Heart right ventricle (tissue), 16 donors: ENCODE data around the gene KCNIP1. TPM values are rescaled to one million over a fixed set of nuclear protein-coding genes. Genes with fewer than 3 reads are reported as not detected.

Source experiments
- ATAC-seq, 8 donors: fragments of 200-7000 bp; cut with Tn5 transposase; one replicate each; pipeline ENCODE4 v1.9.1; 2020; ENCODE audit warnings: mild to moderate bottlenecking in 8 of 8, moderate library complexity in 8 of 8, moderate number of reproducible peaks in 1 of 8
- DNase-seq, 2 donors: peaks; one replicate each; pipeline ENCODE4 v3.0.0-alpha.2; 2020
- H3K27ac ChIP-seq, 10 donors: fragments of 200-600 bp; sonication (generic) in 2 of 10; one replicate each; pipeline versions ENCODE4 v1.5.0 to v1.8.0; 2020 to 2022; ENCODE audit warnings: mild to moderate bottlenecking in 3 of 10
- H3K27me3 ChIP-seq, 7 donors: fragments of 200-600 bp; one replicate each; pipeline ENCODE4 v1.8.0; 2021 to 2022; ENCODE audit warnings: mild to moderate bottlenecking in 2 of 7
- H3K36me3 ChIP-seq, 9 donors: fragments of 200-600 bp; sonication (generic) in 1 of 9; one replicate each; pipeline versions ENCODE4 v1.5.0 to v1.8.0; 2020 to 2022; ENCODE audit warnings: mild to moderate bottlenecking in 2 of 9
- H3K4me1 ChIP-seq, 9 donors: fragments of 200-600 bp; sonication (generic) in 1 of 9; one replicate each; pipeline versions ENCODE4 v1.5.0 to v1.8.0; 2020 to 2022; ENCODE audit warnings: mild to moderate bottlenecking in 4 of 9
- H3K4me3 ChIP-seq, 10 donors: fragments of 200-600 bp; sonication (generic) in 2 of 10; one replicate each; pipeline versions ENCODE4 v1.5.0 to v1.8.0; 2020 to 2022; ENCODE audit warnings: mild to moderate bottlenecking in 7 of 10, moderate library complexity in 2 of 10
- H3K9me3 ChIP-seq, 11 donors: fragments of 200-600 bp in 10 of 11; sonication (generic) in 2 of 11; one replicate each; pipeline versions ENCODE4 v1.5.0 to v1.8.0; 2013 to 2022; ENCODE audit warnings: mild to moderate bottlenecking in 2 of 11, control low read depth in 1 of 11, moderate library complexity in 1 of 11
- CTCF ChIP-seq, 9 donors: fragments of 200-600 bp; sonication (generic) in 2 of 9; IDR thresholded peaks; one replicate each; pipeline versions ENCODE4 v1.5.0 to v1.8.0; 2021 to 2022; ENCODE audit warnings: antibody characterized with exemption in 9 of 9, mild to moderate bottlenecking in 5 of 9, moderate library complexity in 1 of 9
- WGBS, 2 donors: extraction: QIAGEN DNeasy Blood & Tissue Kit; methylation state at CpG; one replicate each; pipeline ENCODE4 v1.1.7; 2013; ENCODE audit warnings: inconsistent platforms in 1 of 2; 5-methylcytosine and 5-hydroxymethylcytosine counted together
- intact Hi-C, 10 donors: fragments of 100-400 bp; cut with DNase I; formaldehyde crosslinking; loops; one replicate each; pipeline versions ENCODE4 v1.11.1 to v1.14.2; 2022
- polyA plus RNA-seq, 2 donors: library from polyadenylated mRNA; stranded (reverse); fragments of 200-250 nt; gene quantifications; one replicate each; pipeline ENCODE4 v1.2.3, GENCODE V29; 2013
- total RNA-seq, 10 donors: library from RNA; stranded (reverse); fragmentation: NEBNext Ultra II Directional in 3 of 10; extraction: Animal tissue kit (Norgen Biotek cat#: 25700) in 3 of 10; gene quantifications; one replicate each; pipeline versions ENCODE4 v1.2.1 to v1.2.4, GENCODE V29; 2021 to 2023
- donor health status: Arrhythmogenic right ventricular cardiomyopathy.
- donor health status: ischemic (EF 13 %, LVEDD 7.1; RV severe dilation, severe dysfunction).
- donor health status: healthy with polysubstance abuse.
- donor health status: DM: no; HTN: yes; CAD: no.
- donor health status: DM: no; HTN: no; CAD: no.
- donor health status: ischemic (EF 25% LVEDD 6.9; RV normal size, moderate dysfunction).
- donor health status: ischemic (EF 25% LVEDD 5.7; RV mildly dilated, moderate dysfunction).
- donor health status: healthy.
- donor health status: DM: yes; HTN: yes; CAD: no.
- donor health status: Ischemic cardiomyopathy.
- donor health status: ischemic (EF 35%, LVEDD 5.7; RV mildly dilated, moderate dysfunction).
- donor health status: nonischemic (EF 11% LVEDD 7.7; RV severe dilation, severe dysfunction).
- donor health status: DM: yes; HTN: yes; CAD: no.
- donor health status: PGD.
- donor health status: ischemic (EF 29% LVEDD 5.4; RV normal size, mild dysfunction).
- donor health status: nonischemic (EF 23%, LVEDD 6.1; RV moderate dilation, normal function).

KCNIP1 gene
- total and polyA plus RNA-seq, 12 donors = 0.06 to 0.67 (median 0.21) TPM; not detected in 7

- no peak overlapping the region for H3K27ac ChIP-seq
- DNase-seq (no peak), ATAC-seq (no peak)
- H3K27me3 ChIP-seq = peaks cover 0 to 4% (median 0%) of the 10 kb centered on the region in 7 donors
- no peak for TF ChIP-seq CTCF (IDR thresholded peaks at IDR 0.05)
- WGBS, 2 donors = 87 to 94% methylated on average over 1 of the region's 1 CpG
- no peak overlapping the region for H3K4me3 ChIP-seq
- intact Hi-C loops = no loop called here
- peaks cover 0 to 15% (median 0%) of the 10 kb centered on the region in 9 donors for H3K4me1 ChIP-seq
- no peaks in the 10 kb centered on the region for H3K9me3 ChIP-seq
- no peaks in the 10 kb centered on the region for H3K36me3 ChIP-seq
These were observed 25.2 kb downstream of the KCNIP1 start for GRCh38 chr5:170528976-170529375.

- H3K4me1 ChIP-seq = no peaks in the 10 kb centered on the region
- no peak overlapping the region for H3K27ac ChIP-seq
- DNase-seq (no peak), ATAC-seq (no peak)
- intact Hi-C loops = no loop called here
- H3K27me3 ChIP-seq = peaks cover 0 to 5% (median 0%) of the 10 kb centered on the region in 7 donors
- H3K36me3 ChIP-seq = no peaks in the 10 kb centered on the region
- 73 to 90% methylated on average over 3 of the region's 3 CpGs for WGBS, 2 donors
- H3K9me3 ChIP-seq = no peaks in the 10 kb centered on the region
- no peak overlapping the region for H3K4me3 ChIP-seq
- no peak for TF ChIP-seq CTCF (IDR thresholded peaks at IDR 0.05)
These were observed 29.1 kb downstream of the KCNIP1 start for GRCh38 chr5:170532935-170533334.

- Histone ChIP-seq H3K27me3 (peaks cover 0 to 5% (median 0%) of the 10 kb centered on the region in 7 donors), H3K4me3 (no peak overlapping the region), H3K9me3 (no peaks in the 10 kb centered on the region), H3K27ac (no peak overlapping the region), H3K36me3 (no peaks in the 10 kb centered on the region), H3K4me1 (peaks cover 0 to 3% (median 0%) of the 10 kb centered on the region in 9 donors)
- ATAC-seq (no peak), DNase-seq (no peak)
- intact Hi-C loops = no loop called here
- TF ChIP-seq CTCF (IDR thresholded peaks at IDR 0.05) = no peak
- WGBS, 2 donors = 82 to 93% methylated on average over 5 of the region's 5 CpGs
These were observed 29.6 kb downstream of the KCNIP1 start for GRCh38 chr5:170533383-170533782.

- no peak for DNase-seq
- TF ChIP-seq CTCF (IDR thresholded peaks at IDR 0.05) = no peak
- Histone ChIP-seq H3K27ac (no peak overlapping the region), H3K4me3 (no peak overlapping the region), H3K9me3 (no peaks in the 10 kb centered on the region), H3K27me3 (peaks cover 0 to 5% (median 0%) of the 10 kb centered on the region in 7 donors), H3K4me1 (peaks cover 0 to 9% (median 0%) of the 10 kb centered on the region in 9 donors), H3K36me3 (no peaks in the 10 kb centered on the region)
- 63 to 64% methylated on average over 2 of the region's 2 CpGs for WGBS, 2 donors
- ATAC-seq = no peak
- intact Hi-C loops = no loop called here
These were observed 30.4 kb downstream of the KCNIP1 start for GRCh38 chr5:170534177-170534576.
